Measurements from ENCODE around the gene FRMD8.

GRCh38 chr11:65399249-65399648 lies 12.8 kb downstream of the FRMD8 start:
- TF ChIP-seq EZH2 (IDR thresholded peaks at IDR 0.05; ENCODE audit: insufficient read depth, poor library complexity, severe bottlenecking) (no peak), EZH2phosphoT487 (IDR thresholded peaks at IDR 0.05; ENCODE audit: insufficient read depth, low read depth) (no peak)
